ENCODE data around the gene SMIM11.

The SMIM11 gene

GRCh38 chr21:34348890-34349519 lies 26.3 kb upstream of the SMIM11 start (continued):
- no peak for TF ChIP-seq ZNF692 (tag by site-specific recombination; IDR thresholded peaks at IDR 0.05)
- TF ChIP-seq ZNF560 (tag by site-specific recombination; IDR thresholded peaks at IDR 0.05; ENCODE audit: borderline replicate concordance): no peak
- TF ChIP-seq SP7 (tag by site-specific recombination; IDR thresholded peaks at IDR 0.05): no peak
- TF ChIP-seq ZNF555 (tag by site-specific recombination; conservative IDR thresholded peaks at IDR 0.05): peak; percentile 68
- peak; percentile 52 for TF ChIP-seq ZNF623 (tag by site-specific recombination; IDR thresholded peaks at IDR 0.05)
- peak; percentile 35 for TF ChIP-seq ZNF510 (tag by site-specific recombination; IDR thresholded peaks at IDR 0.05; ENCODE audit: insufficient replicate concordance)
- peak; percentile 25; the same call in 1 of the 2 replicates for TF ChIP-seq ZNF266 (tag by site-specific recombination; IDR thresholded peaks at IDR 0.05; ENCODE audit: low read depth)
- TF ChIP-seq ZNF394 (tag by site-specific recombination; IDR thresholded peaks at IDR 0.05; ENCODE audit: borderline replicate concordance): peak; percentile 81; the same call in 1 of the 2 replicates

- H3K27ac ChIP-seq (ENCODE audit: extremely low read depth, low read depth, low read length): no peak overlapping the region
- H3K36me3 ChIP-seq (ENCODE audit: control insufficient read depth in 2 of 2, insufficient read depth in 1 of 2, low read length in 2 of 2): no peaks in the 10 kb centered on the region
- H3K4me1 ChIP-seq (ENCODE audit: control insufficient read depth, insufficient read depth, low read length): no peaks in the 10 kb centered on the region
- CTCF ChIA-PET: interaction anchor here (0.6 to 12.4 kb wide), 12 partner anchors 50 to 670 kb away, joined by 3 to 219 read pairs (median 3); no protein-coding TSS in a partner anchor
- no peak overlapping the region for H3K4me3 ChIP-seq (ENCODE audit: low read depth, low read length)
- TF ChIP-seq KLF8 (tag by site-specific recombination; IDR thresholded peaks at IDR 0.05) (no peak), ZNF404 (tag by site-specific recombination; IDR thresholded peaks at IDR 0.05) (no peak), ZNF16 (tag by site-specific recombination; IDR thresholded peaks at IDR 0.05; ENCODE audit: low read depth) (peak; percentile 33; the same call in 1 of the 2 replicates), ZNF335 (tag by site-specific recombination; conservative IDR thresholded peaks at IDR 0.05) (peak; percentile 69), ZNF76 (tag by site-specific recombination; IDR thresholded peaks at IDR 0.05; ENCODE audit: borderline replicate concordance, low read depth) (no peak), ZNF561 (tag by site-specific recombination; IDR thresholded peaks at IDR 0.05; ENCODE audit: borderline replicate concordance) (peak; percentile 35; the same call in 1 of the 2 replicates), CTCF (tag by site-specific recombination; IDR thresholded peaks at IDR 0.05) (peak; percentile 93), ZNF692 (tag by site-specific recombination; IDR thresholded peaks at IDR 0.05) (0 out of 2 replicates have a peak, but pooled peaks have one; percentile 20), PRDM1 (tag by site-specific recombination; IDR thresholded peaks at IDR 0.05) (peak; percentile 26; the same call in 1 of the 2 replicates), ZBTB17 (tag by site-specific recombination; IDR thresholded peaks at IDR 0.05) (no peak), ZNF654 (tag by site-specific recombination; IDR thresholded peaks at IDR 0.05; ENCODE audit: low read depth) (peak; percentile 65)
- no peaks in the 10 kb centered on the region for H3K9me3 ChIP-seq (ENCODE audit: control insufficient read depth, insufficient read depth, low read depth, low read length)
- POLR2A ChIA-PET: no interaction called here
These were observed 23.5 kb upstream of the SMIM11 start for GRCh38 chr21:34351786-34352241.
